ENCODE data around the gene OLFML2A. TPM values are rescaled to one million over a fixed set of nuclear protein-coding genes. Genes with fewer than 3 reads are reported as not detected.

The OLFML2A gene
- polyA plus RNA-seq, 2 of the 4 experiments (the other 2 are of a cell fraction), result 8.2 to 14.5 TPM

DNA sequence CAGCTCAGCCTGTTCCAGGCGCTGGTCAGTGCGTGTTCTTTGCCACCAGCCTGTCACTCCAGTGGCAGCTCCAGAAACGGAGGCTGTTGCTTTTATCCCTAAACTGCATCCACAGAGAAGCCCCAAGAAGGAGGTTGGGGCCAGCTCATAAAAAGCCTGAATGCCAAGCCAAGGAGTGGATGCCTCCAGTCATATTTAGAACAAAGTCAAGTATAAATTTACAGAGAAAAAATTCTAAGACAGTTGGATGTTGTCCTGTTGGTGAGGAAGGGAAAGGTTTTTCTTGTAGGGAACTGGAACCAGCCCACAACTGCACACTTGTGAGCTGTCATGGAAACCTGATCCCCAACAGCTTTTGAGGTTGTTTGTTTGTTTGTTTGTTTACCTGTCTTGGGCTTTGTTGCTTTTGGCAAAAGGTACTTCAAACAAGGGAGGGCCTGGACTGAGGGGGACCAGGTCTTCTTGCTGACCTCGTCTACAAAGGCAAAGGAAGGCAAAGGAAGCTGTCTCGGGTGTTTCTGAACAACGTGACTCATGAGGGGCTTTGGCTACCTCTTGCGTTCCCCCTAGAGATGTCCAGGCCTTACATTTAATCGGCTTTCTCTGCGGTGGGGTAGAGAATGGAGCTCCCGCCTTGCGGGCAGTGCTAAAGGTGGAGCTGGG lies 36.7 kb downstream of the OLFML2A start (continued):
- no peak for TF ChIP-seq CTCF (IDR thresholded peaks at IDR 0.05)
- TF ChIP-seq, protein P1, sequence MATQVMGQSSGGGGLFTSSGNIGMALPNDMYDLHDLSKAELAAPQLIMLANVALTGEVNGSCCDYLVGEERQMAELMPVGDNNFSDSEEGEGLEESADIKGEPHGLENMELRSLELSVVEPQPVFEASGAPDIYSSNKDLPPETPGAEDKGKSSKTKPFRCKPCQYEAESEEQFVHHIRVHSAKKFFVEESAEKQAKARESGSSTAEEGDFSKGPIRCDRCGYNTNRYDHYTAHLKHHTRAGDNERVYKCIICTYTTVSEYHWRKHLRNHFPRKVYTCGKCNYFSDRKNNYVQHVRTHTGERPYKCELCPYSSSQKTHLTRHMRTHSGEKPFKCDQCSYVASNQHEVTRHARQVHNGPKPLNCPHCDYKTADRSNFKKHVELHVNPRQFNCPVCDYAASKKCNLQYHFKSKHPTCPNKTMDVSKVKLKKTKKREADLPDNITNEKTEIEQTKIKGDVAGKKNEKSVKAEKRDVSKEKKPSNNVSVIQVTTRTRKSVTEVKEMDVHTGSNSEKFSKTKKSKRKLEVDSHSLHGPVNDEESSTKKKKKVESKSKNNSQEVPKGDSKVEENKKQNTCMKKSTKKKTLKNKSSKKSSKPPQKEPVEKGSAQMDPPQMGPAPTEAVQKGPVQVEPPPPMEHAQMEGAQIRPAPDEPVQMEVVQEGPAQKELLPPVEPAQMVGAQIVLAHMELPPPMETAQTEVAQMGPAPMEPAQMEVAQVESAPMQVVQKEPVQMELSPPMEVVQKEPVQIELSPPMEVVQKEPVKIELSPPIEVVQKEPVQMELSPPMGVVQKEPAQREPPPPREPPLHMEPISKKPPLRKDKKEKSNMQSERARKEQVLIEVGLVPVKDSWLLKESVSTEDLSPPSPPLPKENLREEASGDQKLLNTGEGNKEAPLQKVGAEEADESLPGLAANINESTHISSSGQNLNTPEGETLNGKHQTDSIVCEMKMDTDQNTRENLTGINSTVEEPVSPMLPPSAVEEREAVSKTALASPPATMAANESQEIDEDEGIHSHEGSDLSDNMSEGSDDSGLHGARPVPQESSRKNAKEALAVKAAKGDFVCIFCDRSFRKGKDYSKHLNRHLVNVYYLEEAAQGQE (IDR thresholded peaks at IDR 0.05), result no peak
- TF ChIP-seq HEYL (CRISPR knock-in tag; IDR thresholded peaks at IDR 0.05), result no peak
- no peak for TF ChIP-seq HOXB5 (CRISPR knock-in tag; IDR thresholded peaks at IDR 0.05)

DNA sequence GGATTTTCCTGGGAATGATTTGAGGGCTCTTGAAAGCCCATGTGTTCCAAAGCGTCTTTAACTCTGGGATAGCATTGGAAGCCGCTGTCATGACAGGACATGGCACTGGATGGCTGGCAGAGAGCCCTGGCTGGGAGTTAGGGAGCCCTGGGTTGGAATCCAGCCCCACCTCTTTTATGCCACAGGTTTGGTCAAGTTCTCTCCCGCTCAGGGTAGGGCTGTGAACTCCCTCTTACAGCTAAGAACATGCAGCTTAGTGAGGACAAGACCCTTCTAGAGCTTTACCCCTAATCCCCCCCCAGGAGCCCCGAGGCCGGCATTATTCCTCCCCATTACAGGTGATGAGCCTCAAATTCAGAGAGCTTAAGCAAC lies 37.2 kb downstream of the OLFML2A start:
- FAIRE-seq, result no peak
- H3K4me3 ChIP-seq, result no peak overlapping the region
- H3K4me2 ChIP-seq, result no peak overlapping the region
- ChIA-PET CTCF (interaction anchor here (0.6 to 40.0 kb wide), 8 partner anchors 9 to 50 kb away, joined by 3 to 785 read pairs (median 9); partner anchors contain the start of genes NR6A1, OLFML2A and WDR38), POLR2A (interaction anchor here (1.1 kb wide), 1 partner anchor 39 kb away, joined by 4 read pairs; no protein-coding TSS in a partner anchor)
- H3K9me3 ChIP-seq, result no peaks in the 10 kb centered on the region
- TF ChIP-seq, protein P2, sequence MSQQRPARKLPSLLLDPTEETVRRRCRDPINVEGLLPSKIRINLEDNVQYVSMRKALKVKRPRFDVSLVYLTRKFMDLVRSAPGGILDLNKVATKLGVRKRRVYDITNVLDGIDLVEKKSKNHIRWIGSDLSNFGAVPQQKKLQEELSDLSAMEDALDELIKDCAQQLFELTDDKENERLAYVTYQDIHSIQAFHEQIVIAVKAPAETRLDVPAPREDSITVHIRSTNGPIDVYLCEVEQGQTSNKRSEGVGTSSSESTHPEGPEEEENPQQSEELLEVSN (IDR thresholded peaks at IDR 0.05; ENCODE audit: borderline replicate concordance, low read depth), result no peak
- no peak for TF ChIP-seq ELK1 (IDR thresholded peaks at IDR 0.05; ENCODE audit: low read depth, low read length)
- TF ChIP-seq KDM5A (IDR thresholded peaks at IDR 0.05), result no peak
- TF ChIP-seq, protein P3, sequence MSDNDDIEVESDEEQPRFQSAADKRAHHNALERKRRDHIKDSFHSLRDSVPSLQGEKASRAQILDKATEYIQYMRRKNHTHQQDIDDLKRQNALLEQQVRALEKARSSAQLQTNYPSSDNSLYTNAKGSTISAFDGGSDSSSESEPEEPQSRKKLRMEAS (IDR thresholded peaks at IDR 0.05), result no peak
- TF ChIP-seq TP53 (CRISPR knock-in tag; IDR thresholded peaks at IDR 0.05), result no peak
- TF ChIP-seq HES2 (IDR thresholded peaks at IDR 0.05), result no peak
- no peak for TF ChIP-seq CBX8 (IDR thresholded peaks at IDR 0.05)
- TF ChIP-seq HOXA7 (CRISPR knock-in tag; IDR thresholded peaks at IDR 0.05), result no peak
- TF ChIP-seq HOXB5 (CRISPR knock-in tag; IDR thresholded peaks at IDR 0.05), result no peak
- WGBS (ENCODE audit: missing lambda C conversion rate), result 91% methylated on average over 5 of the region's 5 CpGs
- peak overlapping the region in 1 of 2 experiments; percentile 93; a peak in 4 of 6 replicates for H3K27ac ChIP-seq
- no peak for DNase-seq (ENCODE audit: low read depth in 1 of 2, low spot score in 1 of 2)
- peaks cover 53% of the 10 kb centered on the region for H3K4me1 ChIP-seq
- no peak for ATAC-seq

DNA sequence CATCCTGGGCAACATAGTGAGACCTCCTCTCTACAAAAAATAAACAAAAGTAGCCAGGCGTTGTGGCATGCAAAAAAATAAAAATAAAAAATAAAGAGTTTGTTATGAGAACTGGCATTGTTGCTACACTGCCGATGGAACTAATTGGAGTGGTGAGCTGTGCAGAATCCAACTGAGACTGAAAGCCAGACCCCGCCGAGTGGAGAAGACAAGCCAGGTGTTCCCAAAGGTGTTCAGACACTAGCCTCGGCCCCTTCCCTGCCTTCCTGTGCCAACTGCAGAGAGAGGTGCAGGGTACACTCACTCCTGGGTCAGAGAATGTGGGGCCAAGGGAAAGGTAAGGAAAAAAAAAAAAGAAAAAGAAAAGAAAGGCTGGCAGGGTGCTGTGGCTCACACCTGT lies 38.7 kb downstream of the OLFML2A start:
- WGBS (ENCODE audit: missing lambda C conversion rate), result 86% methylated on average over 5 of the region's 5 CpGs
- H3K4me3 ChIP-seq, result no peak overlapping the region
- peaks cover 50% of the 10 kb centered on the region for H3K4me1 ChIP-seq
- no peak for DNase-seq (ENCODE audit: low read depth in 1 of 2, low spot score in 1 of 2)
- ChIA-PET POLR2A (no interaction called here), CTCF (interaction anchor here (1.0 to 40.0 kb wide), 4 partner anchors 25 to 40 kb away, joined by 3 to 785 read pairs (median 46); partner anchors contain the start of genes NR6A1, OLFML2A and WDR38)
- no peak for ATAC-seq
- H3K9me3 ChIP-seq, result no peaks in the 10 kb centered on the region
- no peak for FAIRE-seq
- H3K4me2 ChIP-seq, result no peak overlapping the region
- no peak overlapping the region for H3K27ac ChIP-seq
- TF ChIP-seq JUNB (IDR thresholded peaks at IDR 0.05) (no peak), CTCF (IDR thresholded peaks at IDR 0.05) (no peak), CHD4 (IDR thresholded peaks at IDR 0.05; ENCODE audit: borderline replicate concordance) (no peak), TFCP2L1 (CRISPR knock-in tag; IDR thresholded peaks at IDR 0.05) (no peak), ZSCAN20 (CRISPR knock-in tag; IDR thresholded peaks at IDR 0.05) (no peak), NPAS2 (CRISPR knock-in tag; IDR thresholded peaks at IDR 0.05; ENCODE audit: borderline replicate concordance) (no peak), SREBF2 (IDR thresholded peaks at IDR 0.05) (no peak), MAZ (IDR thresholded peaks at IDR 0.05; ENCODE audit: borderline replicate concordance, low read depth, low read length) (no peak), ZFP36 (IDR thresholded peaks at IDR 0.05; ENCODE audit: borderline replicate concordance, partially characterized antibody) (no peak), HOXB13 (CRISPR knock-in tag; IDR thresholded peaks at IDR 0.05; ENCODE audit: low read depth) (no peak), HOXB5 (CRISPR knock-in tag; IDR thresholded peaks at IDR 0.05) (no peak), NFE2L2 (conservative IDR thresholded peaks at IDR 0.05; ENCODE audit: low read length) (no peak), GATA3 (IDR thresholded peaks at IDR 0.05; ENCODE audit: borderline replicate concordance) (no peak)
- TF ChIP-seq, protein P2 (IDR thresholded peaks at IDR 0.05; ENCODE audit: borderline replicate concordance, low read depth), result no peak

Data from A549 (cell line).